ENCODE results near the gene ZBTB46.

Gene ZBTB46

DNA sequence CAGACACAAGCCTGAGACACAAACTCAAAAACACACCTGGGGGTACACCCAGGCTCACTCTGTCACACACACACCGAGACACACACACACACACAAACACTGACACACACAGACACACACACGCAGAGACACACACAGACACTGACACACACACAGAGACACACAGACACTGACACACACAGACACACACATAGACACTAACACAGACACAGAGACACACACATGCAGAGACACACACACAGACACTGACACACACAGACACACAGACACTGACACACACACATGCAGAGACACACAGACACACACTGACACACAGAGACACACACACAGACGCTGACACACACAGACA is 15.8 kb upstream of the ZBTB46 start:
- H3K27ac ChIP-seq, result no peak overlapping the region

DNA sequence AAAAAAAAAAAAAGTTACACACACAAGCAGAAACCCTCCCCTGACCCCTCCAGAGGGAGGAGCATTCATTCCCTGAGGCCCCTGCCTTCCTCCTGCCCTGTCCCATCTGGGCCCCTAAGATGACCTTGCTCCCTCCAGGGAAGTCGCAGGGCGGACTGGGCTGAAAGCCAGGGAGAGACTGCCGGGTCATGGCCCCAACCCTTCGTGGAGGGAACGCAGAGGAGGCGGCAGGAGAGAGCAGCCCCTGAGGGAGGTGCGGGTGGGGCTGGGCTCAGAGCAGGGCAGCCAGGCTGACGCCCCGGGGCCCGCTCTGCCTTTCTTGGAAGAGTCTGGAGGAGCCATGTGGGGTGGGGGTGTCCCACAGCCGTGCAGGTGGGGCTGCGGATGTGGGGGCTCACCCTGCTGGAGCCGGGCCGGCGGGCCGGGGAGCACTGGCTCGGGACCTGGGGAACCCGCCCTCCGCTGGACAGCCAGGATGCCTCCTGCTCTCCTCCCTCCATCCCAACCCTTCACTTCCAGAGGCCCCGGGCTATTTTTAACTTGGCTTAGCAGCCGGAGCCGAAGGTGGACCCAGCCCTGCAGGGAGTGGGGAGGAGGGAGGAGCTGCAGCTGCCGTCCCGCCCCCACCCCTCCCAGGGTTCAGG is 15.2 kb upstream of the ZBTB46 start:
- TF ChIP-seq, protein P1, sequence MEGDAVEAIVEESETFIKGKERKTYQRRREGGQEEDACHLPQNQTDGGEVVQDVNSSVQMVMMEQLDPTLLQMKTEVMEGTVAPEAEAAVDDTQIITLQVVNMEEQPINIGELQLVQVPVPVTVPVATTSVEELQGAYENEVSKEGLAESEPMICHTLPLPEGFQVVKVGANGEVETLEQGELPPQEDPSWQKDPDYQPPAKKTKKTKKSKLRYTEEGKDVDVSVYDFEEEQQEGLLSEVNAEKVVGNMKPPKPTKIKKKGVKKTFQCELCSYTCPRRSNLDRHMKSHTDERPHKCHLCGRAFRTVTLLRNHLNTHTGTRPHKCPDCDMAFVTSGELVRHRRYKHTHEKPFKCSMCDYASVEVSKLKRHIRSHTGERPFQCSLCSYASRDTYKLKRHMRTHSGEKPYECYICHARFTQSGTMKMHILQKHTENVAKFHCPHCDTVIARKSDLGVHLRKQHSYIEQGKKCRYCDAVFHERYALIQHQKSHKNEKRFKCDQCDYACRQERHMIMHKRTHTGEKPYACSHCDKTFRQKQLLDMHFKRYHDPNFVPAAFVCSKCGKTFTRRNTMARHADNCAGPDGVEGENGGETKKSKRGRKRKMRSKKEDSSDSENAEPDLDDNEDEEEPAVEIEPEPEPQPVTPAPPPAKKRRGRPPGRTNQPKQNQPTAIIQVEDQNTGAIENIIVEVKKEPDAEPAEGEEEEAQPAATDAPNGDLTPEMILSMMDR (IDR thresholded peaks at IDR 0.05), result no peak
- no peak for TF ChIP-seq ZFX (IDR thresholded peaks at IDR 0.05; ENCODE audit: borderline replicate concordance)
- no peak overlapping the region for H3K27ac ChIP-seq

More for the DNA sequence above, 15.8 kb upstream of the ZBTB46 start:
- TF ChIP-seq, protein P1 (IDR thresholded peaks at IDR 0.05), result no peak
- no peak for TF ChIP-seq ZFX (IDR thresholded peaks at IDR 0.05; ENCODE audit: borderline replicate concordance)

DNA sequence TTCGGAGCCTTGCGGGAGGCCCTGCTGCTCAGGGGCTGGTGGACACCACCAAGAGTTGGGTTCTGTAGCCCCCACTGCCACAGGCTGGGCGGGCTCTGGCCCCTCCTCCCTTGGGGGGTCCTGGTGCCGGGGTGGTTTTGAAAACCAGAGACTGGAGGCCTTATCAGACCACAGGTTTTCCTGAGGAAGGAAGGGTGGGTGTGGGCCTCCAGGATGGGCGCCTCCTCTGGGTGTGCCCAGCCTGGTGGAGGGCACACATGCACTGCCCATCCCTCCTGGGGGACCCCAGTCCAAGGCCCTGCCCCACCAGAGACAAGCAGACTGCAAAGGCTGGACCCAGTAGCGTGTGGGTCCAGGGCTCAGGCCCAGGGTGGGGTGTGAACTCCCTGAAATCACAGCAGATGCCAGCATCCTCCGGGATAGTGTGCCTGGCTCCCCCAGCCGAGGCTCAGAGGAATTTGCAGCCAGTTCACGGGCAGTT is 13.5 kb upstream of the ZBTB46 start:
- H3K27ac ChIP-seq, result no peak overlapping the region
- TF ChIP-seq, protein P1 (IDR thresholded peaks at IDR 0.05), result no peak
- no peak for TF ChIP-seq ZFX (IDR thresholded peaks at IDR 0.05; ENCODE audit: borderline replicate concordance)

DNA sequence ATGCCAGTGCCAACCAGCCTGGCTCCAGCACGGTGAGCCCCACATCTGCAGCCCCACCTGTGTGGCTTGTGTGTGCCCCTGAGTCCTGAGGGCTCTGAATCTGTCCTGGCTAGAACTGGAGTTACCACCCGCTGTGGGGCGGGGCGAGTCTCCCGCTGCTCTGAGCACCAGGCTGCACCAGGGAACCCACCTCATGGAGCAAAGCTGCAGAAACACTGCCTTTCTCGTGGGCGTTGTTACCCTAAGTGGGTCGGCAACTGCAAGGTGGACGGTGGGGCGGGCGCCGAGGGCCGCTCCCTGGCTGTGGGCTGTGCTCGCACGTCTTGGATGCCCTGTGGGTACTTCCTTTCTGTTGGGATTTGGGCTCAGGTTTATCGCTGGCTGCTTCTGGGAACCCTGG is 12.7 kb upstream of the ZBTB46 start:
- no peak overlapping the region for H3K27ac ChIP-seq
- TF ChIP-seq, protein P1 (IDR thresholded peaks at IDR 0.05), result no peak
- no peak for TF ChIP-seq ZFX (IDR thresholded peaks at IDR 0.05; ENCODE audit: borderline replicate concordance)

DNA sequence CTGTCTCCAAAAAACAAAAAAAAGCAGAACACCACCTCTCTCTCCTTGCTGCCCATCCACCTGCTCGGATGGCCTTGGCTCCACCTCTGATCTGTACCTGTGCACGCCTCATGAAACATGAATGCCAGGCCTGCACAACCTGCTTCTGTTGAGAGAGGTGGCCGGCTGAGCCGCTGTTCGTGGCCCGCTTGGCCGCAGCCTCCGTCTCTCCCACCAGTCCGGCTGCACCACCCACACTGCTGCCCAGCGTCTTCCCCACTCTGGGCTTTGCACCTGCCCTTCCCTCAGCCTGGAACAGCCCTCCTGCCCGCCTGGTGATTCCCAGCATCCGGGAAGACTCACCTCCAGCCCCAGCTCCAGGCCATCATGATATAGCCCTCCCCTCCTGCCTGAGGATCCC is 12.2 kb upstream of the ZBTB46 start:
- no peak for TF ChIP-seq ZFX (IDR thresholded peaks at IDR 0.05; ENCODE audit: borderline replicate concordance)
- TF ChIP-seq, protein P1 (IDR thresholded peaks at IDR 0.05), result no peak
- H3K27ac ChIP-seq, result no peak overlapping the region

DNA sequence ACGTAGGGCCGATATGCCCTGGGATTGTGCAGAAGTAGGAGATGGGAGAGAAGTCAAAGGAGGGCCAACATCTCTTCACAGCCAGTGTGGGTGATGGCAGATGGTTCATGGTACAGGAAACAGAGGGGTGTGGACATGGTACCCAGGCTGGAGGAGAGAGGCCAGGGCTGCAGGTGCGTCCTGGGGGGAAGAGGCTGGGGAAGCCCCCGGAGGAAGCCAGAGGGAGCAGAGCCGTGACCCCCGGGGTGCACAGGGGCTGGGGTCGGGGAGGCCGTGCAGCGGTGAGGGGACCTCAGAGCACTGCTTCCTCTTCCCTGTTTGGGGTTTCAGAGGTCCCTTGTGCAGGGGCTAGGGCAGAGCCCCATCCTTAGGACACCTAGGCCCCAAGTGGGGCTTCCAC is 11.2 kb upstream of the ZBTB46 start:
- no peak overlapping the region for H3K27ac ChIP-seq
- TF ChIP-seq, protein P1 (IDR thresholded peaks at IDR 0.05), result no peak
- TF ChIP-seq ZFX (IDR thresholded peaks at IDR 0.05; ENCODE audit: borderline replicate concordance), result no peak

DNA sequence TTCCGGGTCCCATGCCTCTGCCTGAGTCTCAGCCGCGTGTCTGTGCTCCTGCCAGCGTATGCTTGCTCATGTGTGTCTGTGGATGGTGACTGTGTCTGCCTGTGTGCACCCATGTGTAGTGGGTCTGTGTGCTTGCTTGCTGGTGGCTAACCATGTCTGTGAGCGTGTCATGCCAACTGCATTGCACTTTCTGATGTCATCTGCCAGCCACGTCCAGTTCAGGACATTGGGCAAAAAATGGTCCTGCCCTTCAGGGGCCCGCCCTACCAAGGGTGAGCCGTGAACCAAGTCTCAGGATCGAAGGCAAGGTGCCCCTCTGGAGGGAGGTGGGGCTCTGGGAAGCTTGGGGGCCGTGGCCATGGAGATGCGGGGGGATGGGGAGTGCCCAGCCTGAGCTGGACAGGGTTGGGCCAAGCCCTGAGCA is 9.4 kb upstream of the ZBTB46 start:
- H3K27ac ChIP-seq, result no peak overlapping the region

More for the DNA sequence above, 9.4 kb upstream of the ZBTB46 start:
- no peak for TF ChIP-seq ZFX (IDR thresholded peaks at IDR 0.05; ENCODE audit: borderline replicate concordance)
- TF ChIP-seq, protein P1 (IDR thresholded peaks at IDR 0.05), result no peak

All from 22Rv1 (cell line).